ENCODE data around the gene PCTP.

Gene PCTP

DNA sequence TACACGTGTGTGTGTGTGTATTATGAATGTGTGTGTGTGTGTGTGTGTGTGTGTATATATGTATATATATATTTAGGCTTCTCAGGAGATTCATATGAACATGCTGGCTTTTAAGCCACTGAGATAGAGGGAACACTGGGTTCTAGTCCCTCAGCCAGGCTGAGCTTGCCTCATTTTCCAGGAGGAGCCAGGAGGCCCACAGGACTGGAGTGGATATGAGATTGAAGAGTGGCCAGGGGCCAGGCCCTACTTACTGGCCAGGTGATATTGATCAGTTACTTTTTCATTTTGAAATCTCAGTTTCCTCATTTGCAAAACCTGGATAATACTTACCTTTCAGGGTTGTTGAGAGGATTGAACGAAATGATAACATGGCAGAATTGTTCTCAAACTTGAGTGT lies 5.8 kb downstream of the PCTP start:
- WGBS, 2 experiments = 88 to 100% methylated on average over 1 to 2 of the region's 2 CpGs
- Histone ChIP-seq H3K27ac (ENCODE audit: insufficient read depth, low read depth, low read length, poor library complexity, severe bottlenecking) (no peak overlapping the region), H3K4me1 (ENCODE audit: control insufficient read depth, insufficient read depth, low read length) (peaks cover 2% of the 10 kb centered on the region), H3K9me3 (ENCODE audit: control insufficient read depth, low read length) (no peaks in the 10 kb centered on the region), H3K36me3 (ENCODE audit: control insufficient read depth, insufficient read depth, low read length) (no peaks in the 10 kb centered on the region), H3K27me3 (ENCODE audit: control insufficient read depth, insufficient read depth, low read length, poor library complexity, severe bottlenecking) (no peaks in the 10 kb centered on the region), H3K4me3 (ENCODE audit: insufficient read depth, low read depth, low read length) (no peak overlapping the region)

DNA sequence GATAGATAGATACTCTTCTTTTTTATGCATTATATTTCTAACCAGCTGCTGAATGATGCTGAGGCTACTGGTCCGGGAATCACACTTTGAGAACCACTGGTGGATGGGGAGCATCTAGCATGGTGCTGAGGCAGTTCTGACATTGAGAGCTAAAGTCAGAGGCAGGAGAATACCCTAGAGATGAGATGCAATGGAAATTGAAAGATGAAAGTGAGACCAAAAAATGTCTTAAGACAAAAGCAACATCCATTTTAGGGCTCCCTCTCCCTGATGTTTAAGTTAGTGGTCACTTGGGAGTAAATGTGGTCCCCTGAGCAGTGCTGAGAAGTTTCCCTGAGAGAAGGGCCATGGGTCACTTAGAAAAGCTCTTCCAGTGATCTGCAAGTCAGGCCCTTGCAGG lies 6.8 kb downstream of the PCTP start:
- Histone ChIP-seq H3K4me3 (ENCODE audit: insufficient read depth, low read depth, low read length) (no peak overlapping the region), H3K9me3 (ENCODE audit: control insufficient read depth, low read length) (no peaks in the 10 kb centered on the region), H3K27me3 (ENCODE audit: control insufficient read depth, insufficient read depth, low read length, poor library complexity, severe bottlenecking) (no peaks in the 10 kb centered on the region), H3K4me1 (ENCODE audit: control insufficient read depth, insufficient read depth, low read length) (no peaks in the 10 kb centered on the region), H3K27ac (ENCODE audit: insufficient read depth, low read depth, low read length, poor library complexity, severe bottlenecking) (no peak overlapping the region), H3K36me3 (ENCODE audit: control insufficient read depth, insufficient read depth, low read length) (no peaks in the 10 kb centered on the region)
- WGBS, 2 experiments = 97 to 100% methylated on average over 1 of the region's 1 CpG

GRCh38 chr17:55758171-55758570 lies 7.3 kb downstream of the PCTP start:
- no peaks in the 10 kb centered on the region for H3K4me1 ChIP-seq (ENCODE audit: control insufficient read depth, insufficient read depth, low read length)
- H3K9me3 ChIP-seq (ENCODE audit: control insufficient read depth, low read length) = no peaks in the 10 kb centered on the region
- no peak overlapping the region for H3K27ac ChIP-seq (ENCODE audit: insufficient read depth, low read depth, low read length, poor library complexity, severe bottlenecking)
- H3K36me3 ChIP-seq (ENCODE audit: control insufficient read depth, insufficient read depth, low read length) = no peaks in the 10 kb centered on the region
- H3K27me3 ChIP-seq (ENCODE audit: control insufficient read depth, insufficient read depth, low read length, poor library complexity, severe bottlenecking) = no peaks in the 10 kb centered on the region
- no peak overlapping the region for H3K4me3 ChIP-seq (ENCODE audit: insufficient read depth, low read depth, low read length)

DNA sequence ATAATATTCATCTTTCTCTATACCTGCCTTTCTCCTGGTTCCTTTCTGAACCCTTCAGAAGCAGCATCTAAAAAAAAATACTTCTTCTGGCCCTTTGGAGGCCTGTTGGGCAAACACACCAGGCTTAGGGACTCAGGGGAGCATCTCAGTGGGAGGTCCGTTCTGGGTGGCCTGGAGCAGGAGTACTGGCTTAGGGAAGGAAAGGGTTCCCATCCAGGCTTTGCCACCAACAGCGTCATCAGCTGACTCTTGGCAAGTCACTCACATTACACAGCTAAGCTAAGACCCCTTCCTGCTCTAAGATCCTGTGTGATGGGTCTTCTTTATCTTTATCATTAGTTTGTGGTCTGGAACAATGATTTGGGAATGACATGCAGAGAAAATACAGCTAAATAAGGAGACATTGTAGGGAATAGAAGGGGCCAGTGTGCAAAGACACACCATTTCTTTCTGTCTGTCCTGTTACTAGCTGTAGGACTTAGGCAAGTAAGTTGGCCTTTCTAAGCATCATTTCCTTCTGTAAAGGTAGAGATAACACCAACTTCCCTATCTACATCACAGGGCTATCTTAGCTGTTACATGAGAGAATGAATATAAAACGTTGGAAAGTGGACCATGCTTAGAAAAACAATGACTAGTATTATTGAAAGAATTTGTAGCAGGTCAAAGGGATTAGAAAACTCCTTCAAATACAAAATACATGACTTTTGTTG lies 9.9 kb downstream of the PCTP start:
- H3K27me3 ChIP-seq (ENCODE audit: control insufficient read depth, insufficient read depth, low read length, poor library complexity, severe bottlenecking) = no peaks in the 10 kb centered on the region
- WGBS, 2 experiments = 83 to 90% methylated on average over 2 of the region's 3 CpGs
- H3K36me3 ChIP-seq (ENCODE audit: control insufficient read depth, insufficient read depth, low read length) = no peaks in the 10 kb centered on the region
- no peaks in the 10 kb centered on the region for H3K4me1 ChIP-seq (ENCODE audit: control insufficient read depth, insufficient read depth, low read length)
- H3K4me3 ChIP-seq (ENCODE audit: insufficient read depth, low read depth, low read length) = no peak overlapping the region
- no peaks in the 10 kb centered on the region for H3K9me3 ChIP-seq (ENCODE audit: control insufficient read depth, low read length)
- no peak overlapping the region for H3K27ac ChIP-seq (ENCODE audit: insufficient read depth, low read depth, low read length, poor library complexity, severe bottlenecking)

- Histone ChIP-seq H3K27ac (ENCODE audit: insufficient read depth, low read depth, low read length, poor library complexity, severe bottlenecking) (no peak overlapping the region), H3K36me3 (ENCODE audit: control insufficient read depth, insufficient read depth, low read length) (no peaks in the 10 kb centered on the region), H3K4me3 (ENCODE audit: insufficient read depth, low read depth, low read length) (no peak overlapping the region), H3K9me3 (ENCODE audit: control insufficient read depth, low read length) (no peaks in the 10 kb centered on the region), H3K27me3 (ENCODE audit: control insufficient read depth, insufficient read depth, low read length, poor library complexity, severe bottlenecking) (no peaks in the 10 kb centered on the region), H3K4me1 (ENCODE audit: control insufficient read depth, insufficient read depth, low read length) (no peaks in the 10 kb centered on the region)
- WGBS, 2 experiments = 95% methylated on average over 6 of the region's 6 CpGs
These were observed 11.4 kb downstream of the PCTP start for GRCh38 chr17:55762086-55762858.

- Histone ChIP-seq H3K27me3 (ENCODE audit: control insufficient read depth, insufficient read depth, low read length, poor library complexity, severe bottlenecking) (no peaks in the 10 kb centered on the region), H3K36me3 (ENCODE audit: control insufficient read depth, insufficient read depth, low read length) (no peaks in the 10 kb centered on the region), H3K9me3 (ENCODE audit: control insufficient read depth, low read length) (no peaks in the 10 kb centered on the region), H3K4me3 (ENCODE audit: insufficient read depth, low read depth, low read length) (no peak overlapping the region), H3K27ac (ENCODE audit: insufficient read depth, low read depth, low read length, poor library complexity, severe bottlenecking) (no peak overlapping the region), H3K4me1 (ENCODE audit: control insufficient read depth, insufficient read depth, low read length) (no peaks in the 10 kb centered on the region)
- 97 to 100% methylated on average over 6 of the region's 6 CpGs for WGBS, 2 experiments
These were observed 13.0 kb downstream of the PCTP start for GRCh38 chr17:55763856-55764255.

- H3K9me3 ChIP-seq (ENCODE audit: control insufficient read depth, low read length) = no peaks in the 10 kb centered on the region
- H3K4me1 ChIP-seq (ENCODE audit: control insufficient read depth, insufficient read depth, low read length) = no peaks in the 10 kb centered on the region
- H3K4me3 ChIP-seq (ENCODE audit: insufficient read depth, low read depth, low read length) = no peak overlapping the region
- H3K36me3 ChIP-seq (ENCODE audit: control insufficient read depth, insufficient read depth, low read length) = no peaks in the 10 kb centered on the region
- WGBS, 2 experiments = 93 to 95% methylated on average over 3 to 4 of the region's 4 CpGs
- H3K27ac ChIP-seq (ENCODE audit: insufficient read depth, low read depth, low read length, poor library complexity, severe bottlenecking) = no peak overlapping the region
- no peaks in the 10 kb centered on the region for H3K27me3 ChIP-seq (ENCODE audit: control insufficient read depth, insufficient read depth, low read length, poor library complexity, severe bottlenecking)
These were observed 13.8 kb downstream of the PCTP start for GRCh38 chr17:55764610-55765009.

GRCh38 chr17:55765472-55765871 lies 14.6 kb downstream of the PCTP start:
- Histone ChIP-seq H3K4me1 (ENCODE audit: control insufficient read depth, insufficient read depth, low read length) (no peaks in the 10 kb centered on the region), H3K27ac (ENCODE audit: insufficient read depth, low read depth, low read length, poor library complexity, severe bottlenecking) (no peak overlapping the region), H3K4me3 (ENCODE audit: insufficient read depth, low read depth, low read length) (no peak overlapping the region), H3K27me3 (ENCODE audit: control insufficient read depth, insufficient read depth, low read length, poor library complexity, severe bottlenecking) (no peaks in the 10 kb centered on the region), H3K9me3 (ENCODE audit: control insufficient read depth, low read length) (no peaks in the 10 kb centered on the region), H3K36me3 (ENCODE audit: control insufficient read depth, insufficient read depth, low read length) (no peaks in the 10 kb centered on the region)
- 92% methylated on average over 3 of the region's 3 CpGs for WGBS, 2 experiments

DNA sequence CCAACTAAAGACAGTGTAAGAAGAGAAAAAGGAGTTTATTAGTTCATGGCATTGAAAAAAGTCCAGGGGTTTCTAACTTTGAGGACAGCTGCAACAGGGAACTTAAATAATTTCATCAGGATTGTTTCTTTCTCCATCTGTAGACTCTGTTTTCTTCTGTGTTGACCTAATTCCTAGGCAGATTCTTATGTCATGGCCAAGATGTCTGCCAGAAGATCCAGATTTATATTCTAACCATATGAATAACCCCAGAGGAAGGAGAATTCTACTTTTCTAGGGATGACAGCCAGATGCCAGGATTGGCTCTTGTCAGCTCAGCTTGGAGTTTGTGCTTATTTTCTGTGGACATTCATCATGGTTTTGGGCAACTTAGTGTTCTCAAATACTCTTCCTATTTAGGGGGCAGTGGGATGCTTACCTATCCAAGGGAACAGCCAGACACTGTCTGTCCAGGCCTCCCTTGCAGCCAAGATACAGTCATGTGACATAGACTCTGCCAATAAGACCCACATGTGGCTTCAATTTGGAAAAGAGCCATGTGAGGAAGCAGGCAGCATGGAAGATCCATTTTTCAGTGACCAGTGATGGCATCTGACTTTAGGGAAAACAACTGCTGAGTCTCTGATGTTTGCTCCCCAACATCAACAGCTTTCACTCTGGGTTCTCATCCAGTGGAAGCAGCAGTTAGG lies 18.2 kb downstream of the PCTP start:
- H3K27ac ChIP-seq (ENCODE audit: insufficient read depth, low read depth, low read length, poor library complexity, severe bottlenecking) = no peak overlapping the region
- no peaks in the 10 kb centered on the region for H3K9me3 ChIP-seq (ENCODE audit: control insufficient read depth, low read length)
- H3K4me1 ChIP-seq (ENCODE audit: control insufficient read depth, insufficient read depth, low read length) = peaks cover under 1% of the 10 kb centered on the region
- no peak overlapping the region for H3K4me3 ChIP-seq (ENCODE audit: insufficient read depth, low read depth, low read length)
- no peaks in the 10 kb centered on the region for H3K27me3 ChIP-seq (ENCODE audit: control insufficient read depth, insufficient read depth, low read length, poor library complexity, severe bottlenecking)
- no peaks in the 10 kb centered on the region for H3K36me3 ChIP-seq (ENCODE audit: control insufficient read depth, insufficient read depth, low read length)

- Histone ChIP-seq H3K27ac (ENCODE audit: insufficient read depth, low read depth, low read length, poor library complexity, severe bottlenecking) (no peak overlapping the region), H3K27me3 (ENCODE audit: control insufficient read depth, insufficient read depth, low read length, poor library complexity, severe bottlenecking) (no peaks in the 10 kb centered on the region), H3K4me1 (ENCODE audit: control insufficient read depth, insufficient read depth, low read length) (peaks cover 6% of the 10 kb centered on the region), H3K9me3 (ENCODE audit: control insufficient read depth, low read length) (no peaks in the 10 kb centered on the region), H3K36me3 (ENCODE audit: control insufficient read depth, insufficient read depth, low read length) (no peaks in the 10 kb centered on the region), H3K4me3 (ENCODE audit: insufficient read depth, low read depth, low read length) (no peak overlapping the region)
- WGBS, 2 experiments = 93 to 95% methylated on average over 6 of the region's 6 CpGs
These were observed 18.8 kb downstream of the PCTP start for GRCh38 chr17:55769625-55770000.

Data from ectodermal cell (in vitro differentiated cells).